C1 segment of cervical spinal cord (tissue), 14 donors: Measurements from ENCODE around the gene POTEH.
"Not testable (repeated sequence)": the region's sequence is repeated elsewhere in the genome, so short reads cannot be mapped to it uniquely, and the experiment has no call there.

ENCODE experiments used
- DNase-seq, 14 donors: peaks; one replicate each; lab custom pipeline; 2025; lab: John Stamatoyannopoulos, UW

The POTEH gene

DNA sequence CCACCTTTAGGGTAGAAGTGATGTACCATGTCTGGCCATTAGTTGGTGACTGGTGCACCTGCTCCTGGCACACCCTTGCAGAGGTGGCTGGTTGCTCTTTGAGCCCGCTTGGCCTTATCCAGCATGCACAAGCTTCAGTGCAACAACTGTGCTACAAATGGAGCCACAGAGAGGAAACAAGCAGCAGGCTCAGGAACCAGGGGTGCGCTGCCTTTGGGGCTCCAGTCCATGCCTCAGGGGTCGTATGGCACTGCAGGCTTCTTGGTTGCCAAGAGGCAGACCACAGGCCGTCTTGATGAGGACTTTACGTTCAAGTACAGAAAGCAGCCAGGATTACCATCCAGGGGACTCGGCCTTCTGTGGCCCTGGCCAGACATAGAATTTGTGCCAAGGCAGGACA is 44.6 kb downstream of the POTEH start:
- DNase-seq, result not testable (repeated sequence)

- DNase-seq, result not testable (repeated sequence)
Observed at GRCh38 chr22:15738157-15738908, 48.5 kb downstream of the POTEH start.

DNA sequence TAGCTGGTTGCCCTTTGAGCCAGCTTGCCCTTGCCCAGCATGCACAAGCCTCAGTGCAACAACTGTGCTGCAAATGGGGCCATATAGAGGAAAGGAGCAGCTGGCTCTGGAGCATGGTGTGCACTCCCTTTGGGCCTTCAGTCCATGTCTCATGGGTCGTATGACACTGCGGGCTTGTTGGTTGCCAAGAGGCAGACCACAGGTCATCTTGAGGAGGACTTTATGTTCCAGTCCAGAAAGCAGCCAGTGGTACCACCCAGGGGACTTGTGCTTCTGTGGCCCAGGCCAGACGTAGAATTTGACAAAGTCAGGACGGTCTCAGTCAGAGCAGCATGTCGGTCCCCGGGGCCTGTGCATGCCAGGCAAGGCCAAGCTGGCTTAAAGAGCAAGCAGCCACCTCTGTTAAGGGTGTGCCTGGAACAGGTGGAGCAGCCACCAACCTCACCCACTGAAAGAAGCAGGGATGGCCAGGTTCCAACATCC is 49.1 kb downstream of the POTEH start:
- DNase-seq, result not testable (repeated sequence)

GRCh38 chr22:15747636-15748323 is 58.0 kb downstream of the POTEH start:
- DNase-seq, result not testable (repeated sequence)

DNA sequence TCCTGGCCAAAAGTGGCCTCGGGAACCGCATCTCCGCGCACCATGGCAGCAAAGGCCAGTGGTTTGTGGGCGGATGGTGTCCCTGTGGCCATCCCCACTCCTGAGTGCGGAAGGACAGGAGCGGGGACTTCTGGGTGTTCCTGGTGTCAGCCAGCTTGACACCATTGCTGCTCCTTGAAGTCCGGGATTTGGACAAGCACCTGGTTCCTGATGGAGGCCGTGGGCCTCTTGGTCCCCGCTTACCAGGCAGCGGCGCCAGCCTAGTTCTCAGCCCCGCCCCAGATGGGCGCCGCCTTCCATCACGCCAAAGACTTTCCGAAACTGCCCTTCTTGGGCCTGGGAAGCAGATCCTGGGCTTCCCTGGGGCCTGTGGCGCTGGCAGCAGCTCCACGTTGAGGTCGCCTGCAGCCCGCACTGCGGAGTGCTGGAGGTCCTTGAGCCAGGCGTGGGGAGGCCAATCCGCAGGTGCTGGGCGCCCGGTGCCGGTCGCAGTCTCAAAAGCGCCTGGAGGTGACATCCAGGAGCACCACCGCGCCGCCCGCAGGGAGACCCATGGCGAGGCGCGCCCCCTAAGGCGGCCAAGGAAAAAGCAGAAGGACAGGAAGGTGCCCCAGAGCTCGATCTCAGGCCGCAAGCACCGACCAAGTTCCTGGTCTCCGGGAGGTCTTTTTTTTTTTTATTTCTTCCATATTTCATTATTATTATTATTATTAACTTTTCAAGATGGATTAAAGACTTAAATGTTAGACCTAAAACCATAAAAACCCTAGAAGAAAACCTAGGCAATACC is 59.5 kb downstream of the POTEH start:
- DNase-seq, result not testable (repeated sequence)

DNA sequence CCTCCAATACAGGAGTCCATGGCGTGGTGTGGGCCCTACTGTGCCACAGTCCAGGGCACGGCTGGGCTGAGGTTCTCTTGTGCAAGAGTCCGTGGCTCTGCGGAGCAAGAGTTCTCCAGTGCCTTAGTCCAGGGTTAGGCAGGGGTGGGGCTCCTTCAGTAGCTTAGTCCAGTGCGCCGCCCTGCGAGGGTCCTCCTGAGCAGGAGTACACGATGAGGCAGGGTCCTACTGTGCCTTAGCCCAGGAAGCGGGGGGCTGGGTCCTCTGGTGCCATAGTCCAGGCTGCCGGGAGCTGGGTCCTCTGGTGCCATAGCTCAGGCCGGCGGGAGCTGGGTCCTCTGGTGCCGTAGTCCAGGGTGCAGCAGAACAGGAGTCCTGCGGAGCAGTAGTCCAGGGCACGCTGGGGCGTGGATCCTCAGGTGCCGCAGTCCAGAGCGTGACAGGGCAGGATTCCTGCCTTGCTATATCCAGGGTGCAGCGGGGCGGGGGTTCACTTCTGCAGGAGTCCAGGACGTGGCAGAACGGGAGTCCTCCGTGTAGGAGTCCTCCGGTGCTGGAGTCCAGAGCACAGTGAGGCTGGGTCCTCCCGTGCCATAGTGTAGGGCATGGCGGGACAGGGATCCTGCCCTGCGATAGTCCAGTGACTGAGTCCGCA is 69.7 kb downstream of the POTEH start:
- not testable (repeated sequence) for DNase-seq

- DNase-seq, result not testable (repeated sequence)
Observed at GRCh38 chr22:15760388-15761150, 70.7 kb downstream of the POTEH start.

DNA sequence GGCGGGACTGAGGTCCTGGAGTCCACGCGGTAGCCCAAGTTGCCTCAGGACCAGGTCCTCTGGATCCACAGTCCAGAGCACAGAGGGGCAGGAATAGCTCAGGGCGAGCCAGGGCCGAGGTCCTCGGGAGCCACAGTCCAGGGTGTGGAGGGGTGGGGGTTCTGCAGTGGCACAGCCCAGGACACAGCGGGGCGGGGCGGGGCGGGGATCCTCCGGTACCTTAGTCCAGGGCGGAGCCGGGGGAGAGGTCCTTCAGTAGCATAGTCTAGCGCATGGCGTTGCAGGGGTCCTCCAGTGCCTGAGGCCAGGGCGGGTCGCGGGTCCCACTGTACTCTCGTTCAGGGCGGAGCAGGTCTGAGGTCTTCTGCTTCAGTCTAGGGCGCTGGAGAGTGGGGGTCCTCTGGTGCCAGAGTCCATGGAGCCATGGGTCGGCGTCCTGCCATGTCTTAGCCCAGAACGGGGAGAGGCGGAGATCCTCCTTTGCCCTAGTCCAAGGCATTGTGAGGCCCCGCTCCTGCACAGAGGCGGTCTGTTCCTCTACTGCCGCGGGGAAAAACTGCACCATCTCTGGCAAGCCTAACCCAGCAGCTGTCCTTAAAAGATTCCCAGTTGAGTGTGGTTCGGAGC is 71.4 kb downstream of the POTEH start:
- DNase-seq, result not testable (repeated sequence)

DNA sequence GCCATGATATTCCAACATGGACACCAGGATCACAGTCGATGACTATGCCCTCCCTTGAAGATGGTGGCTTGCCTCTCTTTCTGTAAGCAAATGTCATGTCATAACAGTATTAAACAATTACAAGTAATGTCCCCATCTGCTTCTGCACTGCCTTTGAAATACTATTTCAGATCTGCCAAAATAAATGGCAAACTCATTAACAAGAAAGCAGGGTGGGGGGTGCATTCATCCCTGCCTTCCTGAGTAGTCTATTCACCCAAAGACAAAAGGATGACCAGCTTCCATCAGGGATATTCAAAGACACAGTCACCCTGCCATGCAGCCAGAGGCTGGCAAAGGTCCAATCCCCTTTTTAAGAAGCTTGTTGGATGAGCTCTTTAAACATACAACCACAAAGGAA is 73.7 kb downstream of the POTEH start:
- not testable (repeated sequence) for DNase-seq
